HCT116 (cell line): Measurements from ENCODE around the gene INAVA. TPM values are rescaled to one million over a fixed set of nuclear protein-coding genes. Genes with fewer than 3 reads are reported as not detected.

Source experiments
- ATAC-seq: fragments of 200-7000 bp; cut with Tn5 transposase; 2 replicates; pipeline ENCODE4 v1.9.1; 2020; ENCODE audit warnings: mild to moderate bottlenecking, moderate library complexity
- BruUV-seq: library from RNA; stranded (reverse); fragments of 400-500 nt; replicated peaks from 2 replicates; lab custom pipeline; 2021; lab: Mats Ljungman, UMichigan
- CTCF ChIA-PET: fragments of 300-600 bp; sonication (Branson Sonifier 250); formaldehyde crosslinking; loops from one replicate; lab custom pipeline; 2021; ENCODE audit warnings: antibody characterized with exemption; lab: Charles Lee
- POLR2A ChIA-PET: fragments of 300-600, 350-600 bp; sonication (Branson Sonifier 250); formaldehyde crosslinking; loops from one replicate; lab custom pipeline; 2021; ENCODE audit warnings: antibody characterized with exemption; lab: Charles Lee
- RAD21 ChIA-PET, 2 experiments: fragments of 300-600 bp; sonication (Branson Sonifier 250); formaldehyde crosslinking; loops; one replicate each; lab custom pipeline; 2023; ENCODE audit warnings: low total read pairs in 2 of 2; ENCODE audit not compliant: uncharacterized antibody in 2 of 2, unreplicated experiment in 2 of 2, low non-redundant PET in 1 of 2; lab: Charles Lee
- DNase-seq: peaks from one replicate; pipeline ENCODE4 v3.0.0-alpha.2; 2010; ENCODE audit warnings: low read depth, low spot score
- H2AFZ ChIP-seq: fragments of 200-600 bp; shearing (Covaris generic), sonication (generic); 2 replicates; pipeline ENCODE4 v1.6.1; 2017; ENCODE audit warnings: low read depth, mixed run types, mixed read lengths, antibody characterized with exemption, low read length; ENCODE audit not compliant: poor library complexity, severe bottlenecking
- H3K27ac ChIP-seq: 2 replicates; pipeline ENCODE4 v1.5.1; 2012; ENCODE audit warnings: low read depth, low read length
- H3K27me3 ChIP-seq: fragments of 200-600 bp; sonication (generic); 2 replicates; pipeline ENCODE4 v1.6.1; 2016; ENCODE audit warnings: mixed run types, low read length, mixed read lengths; ENCODE audit not compliant: insufficient read depth
- H3K36me3 ChIP-seq, 2 experiments: fragments of 200-500 bp in 1 of 2; fragments of 200-600 bp in 1 of 2; sonication (Bioruptor generic) in 1 of 2; sonication (generic) in 1 of 2; 2 replicates each; pipeline versions ENCODE4 v1.5.1 to v1.6.1; 2014 to 2016; ENCODE audit warnings: low read length in 2 of 2, inconsistent platforms in 1 of 2, mixed read lengths in 1 of 2, mixed run types in 1 of 2; ENCODE audit not compliant: insufficient read depth in 2 of 2, control insufficient read depth in 1 of 2
- H3K4me1 ChIP-seq, 2 experiments: fragments of 200-600 bp in 1 of 2; sonication (generic) in 1 of 2; 2 replicates each; pipeline versions ENCODE4 v1.5.1 to v1.6.1; 2012 to 2017; ENCODE audit warnings: low read length in 2 of 2, inconsistent platforms in 1 of 2, mild to moderate bottlenecking in 1 of 2, mixed read lengths in 1 of 2, mixed run types in 1 of 2, moderate library complexity in 1 of 2; ENCODE audit not compliant: insufficient read depth in 2 of 2, control insufficient read depth in 1 of 2
- H3K4me2 ChIP-seq: fragments of 200-600 bp; sonication (generic); 2 replicates; pipeline ENCODE4 v1.6.1; 2017; ENCODE audit warnings: mixed run types, low read length, mixed read lengths
- H3K4me3 ChIP-seq, 2 experiments: fragments of 200-600 bp in 1 of 2; sonication (generic) in 1 of 2; replicated peaks in 1 of 2; 2 replicates each; pipeline ENCODE4 v1.5.1; 2011 to 2016; ENCODE audit warnings: low read length in 2 of 2, control low read depth in 1 of 2, low read depth in 1 of 2, mild to moderate bottlenecking in 1 of 2, mixed read lengths in 1 of 2, mixed run types in 1 of 2
- H3K79me2 ChIP-seq: fragments of 200-600 bp; sonication (generic); 2 replicates; pipeline ENCODE4 v1.6.1; 2017; ENCODE audit warnings: mild to moderate bottlenecking, mixed run types, low read length, moderate library complexity, mixed read lengths; ENCODE audit not compliant: insufficient read depth
- H3K9ac ChIP-seq: fragments of 200-600 bp; sonication (generic); 2 replicates; pipeline ENCODE4 v1.6.1; 2016; ENCODE audit warnings: low read length, mixed read lengths
- H3K9me2 ChIP-seq: fragments of 200-600 bp; sonication (generic), shearing (Covaris generic); 2 replicates; pipeline ENCODE4 v1.6.1; 2017; ENCODE audit warnings: mixed run types, mild to moderate bottlenecking, moderate library complexity; ENCODE audit not compliant: insufficient read depth
- H3K9me3 ChIP-seq, 2 experiments: fragments of 200-500 bp in 1 of 2; fragments of 200-600 bp in 1 of 2; sonication (Bioruptor generic) in 1 of 2; sonication (generic) in 1 of 2; 2 replicates each; pipeline ENCODE4 v1.6.1; 2014 to 2017; ENCODE audit warnings: low read length in 2 of 2, mixed read lengths in 2 of 2, inconsistent platforms in 1 of 2, low read depth in 1 of 2, mild to moderate bottlenecking in 1 of 2, mixed run types in 1 of 2, moderate library complexity in 1 of 2; ENCODE audit not compliant: control insufficient read depth in 1 of 2, insufficient read depth in 1 of 2
- H4K20me1 ChIP-seq: fragments of 200-600 bp; sonication (generic), shearing (Covaris generic); 2 replicates; pipeline ENCODE4 v1.6.1; 2017; ENCODE audit warnings: mixed run types, mild to moderate bottlenecking, moderate library complexity; ENCODE audit not compliant: insufficient read depth
- ATF3 ChIP-seq: IDR thresholded peaks from 2 replicates; pipeline ENCODE4 v1.6.1; 2012
- CBX3 ChIP-seq: IDR thresholded peaks from 2 replicates; pipeline ENCODE4 v1.6.1; 2012; ENCODE audit warnings: low read depth
- CEBPB ChIP-seq: IDR thresholded peaks from 2 replicates; pipeline ENCODE4 v1.6.1; 2012; ENCODE audit warnings: low read depth
- EGR1 ChIP-seq: IDR thresholded peaks from 2 replicates; pipeline ENCODE4 v1.6.1; 2012; ENCODE audit warnings: low read depth
- ELF1 ChIP-seq: IDR thresholded peaks from 2 replicates; pipeline ENCODE4 v1.6.1; 2012; ENCODE audit warnings: low read depth, borderline replicate concordance
- EZH2 ChIP-seq: fragments of 200-600 bp; sonication (generic); IDR thresholded peaks from 2 replicates; pipeline ENCODE4 v1.6.1; 2017; ENCODE audit warnings: antibody characterized with exemption, mixed run types
- EZH2phosphoT487 ChIP-seq: fragments of 200-600 bp; IDR thresholded peaks from 2 replicates; pipeline ENCODE4 v1.6.1; 2018; ENCODE audit warnings: antibody characterized with exemption, borderline replicate concordance
- JUND ChIP-seq: IDR thresholded peaks from 2 replicates; pipeline ENCODE4 v1.6.1; 2012
- POLR2AphosphoS5 ChIP-seq: IDR thresholded peaks from 2 replicates; pipeline ENCODE4 v1.6.1; 2011; ENCODE audit warnings: mild to moderate bottlenecking, low read depth, low read length, moderate library complexity
- RAD21 ChIP-seq: IDR thresholded peaks from 2 replicates; pipeline ENCODE4 v1.6.1; 2012; ENCODE audit warnings: low read depth, mild to moderate bottlenecking
- SIN3A ChIP-seq: IDR thresholded peaks from 2 replicates; pipeline ENCODE4 v1.6.1; 2012; ENCODE audit warnings: low read depth
- SP1 ChIP-seq: IDR thresholded peaks from 2 replicates; pipeline ENCODE4 v1.6.1; 2012; ENCODE audit warnings: low read depth
- SRF ChIP-seq: IDR thresholded peaks from 2 replicates; pipeline ENCODE4 v1.6.1; 2012; ENCODE audit warnings: low read depth
- TCF7L2 ChIP-seq: IDR thresholded peaks from 2 replicates; pipeline ENCODE4 v1.7.0; 2011; ENCODE audit warnings: borderline replicate concordance, inconsistent platforms; ENCODE audit not compliant: insufficient read depth, insufficient read length; ENCODE audit errors: extremely low read depth
- YY1 ChIP-seq: IDR thresholded peaks from 2 replicates; pipeline ENCODE4 v1.6.1; 2011; ENCODE audit warnings: low read length, low read depth, moderate library complexity, mild to moderate bottlenecking; ENCODE audit not compliant: insufficient replicate concordance; ENCODE audit errors: extremely low read depth
- ZFX ChIP-seq: fragments of 450-650 bp; IDR thresholded peaks from 2 replicates; pipeline ENCODE4 v1.6.1; 2017
- ZNF274 ChIP-seq: fragments of 200-500 bp; sonication (Bioruptor generic); IDR thresholded peaks from 2 replicates; pipeline ENCODE4 v1.6.1; 2014; ENCODE audit warnings: mild to moderate bottlenecking, low read depth, low read length, inconsistent platforms
- intact Hi-C: fragments of 100-400 bp; cut with micrococcal nuclease; formaldehyde crosslinking; loops from 2 replicates; pipeline ENCODE4 v1.10.0; 2022
- total RNA-seq: library from RNA; stranded (reverse); gene quantifications from one replicate; pipeline ENCODE4 v1.2.1, GENCODE V29; 2021; ENCODE audit not compliant: unreplicated experiment
- TF ChIP-seq, protein P1 (sequence below): IDR thresholded peaks from 2 replicates; pipeline ENCODE4 v1.6.1; 2012
- TF ChIP-seq, protein P2 (sequence below): IDR thresholded peaks from 2 replicates; pipeline ENCODE4 v1.6.1; 2012; ENCODE audit warnings: low read depth

INAVA gene
- total RNA-seq, 1 experiment from 2014 or later, result 18.8 TPM

DNA sequence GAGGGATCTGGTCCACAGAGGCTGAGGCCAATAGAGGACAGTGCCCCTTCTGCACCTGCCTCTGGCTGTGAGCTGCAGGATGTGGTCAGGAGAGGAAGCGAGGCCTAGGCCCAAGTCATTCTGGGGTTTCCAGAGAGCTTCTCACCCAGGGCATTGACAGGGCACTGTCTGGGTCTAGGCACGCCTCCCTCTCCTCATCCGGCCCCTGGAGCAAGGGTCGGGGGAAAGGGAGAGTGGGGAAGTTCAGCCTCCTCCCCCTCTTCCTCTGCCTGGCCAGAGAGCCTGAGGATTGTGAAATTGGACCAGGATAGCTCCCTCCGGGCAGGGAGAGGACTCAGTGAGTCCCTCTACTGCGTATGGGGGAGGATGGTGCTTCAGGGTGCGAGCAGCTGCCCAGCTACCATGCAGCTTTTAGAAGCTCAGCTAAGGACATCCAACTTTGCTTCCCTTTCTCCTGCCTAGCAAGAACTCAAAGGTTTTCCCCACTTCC, 6.3 kb upstream of the INAVA start:
- intact Hi-C loops, result no loop called here
- no peak for ATAC-seq
- no peaks in the 10 kb centered on the region for H3K79me2 ChIP-seq
- no peak overlapping the region for H3K9ac ChIP-seq
- no peak overlapping the region for H3K4me3 ChIP-seq
- H3K4me2 ChIP-seq, result no peak overlapping the region
- H3K9me3 ChIP-seq, result no peaks in the 10 kb centered on the region
- H3K36me3 ChIP-seq, result no peaks in the 10 kb centered on the region
- no peaks in the 10 kb centered on the region for H3K27me3 ChIP-seq
- CTCF ChIA-PET, result no interaction called here
- H3K27ac ChIP-seq, result no peak overlapping the region
- no peak for DNase-seq
- TF ChIP-seq ZNF274, result no peak
- no peak overlapping the region for H2AFZ ChIP-seq
- no peaks in the 10 kb centered on the region for H3K9me2 ChIP-seq
- peaks cover 17 to 33% of the 10 kb centered on the region in 2 experiments for H3K4me1 ChIP-seq
- RAD21 ChIA-PET, result no interaction called here
- BruUV-seq, result no TSS peak
- H4K20me1 ChIP-seq, result no peaks in the 10 kb centered on the region
- POLR2A ChIA-PET, result no interaction called here

GRCh38 chr1:200889571-200889970, 5.1 kb upstream of the INAVA start:
- Histone ChIP-seq H3K4me1 (peaks cover 27 to 45% of the 10 kb centered on the region in 2 experiments), H4K20me1 (no peaks in the 10 kb centered on the region), H2AFZ (no peak overlapping the region), H3K4me2 (no peak overlapping the region), H3K9ac (no peak overlapping the region), H3K4me3 (no peak overlapping the region), H3K36me3 (no peaks in the 10 kb centered on the region), H3K9me3 (no peaks in the 10 kb centered on the region), H3K9me2 (no peaks in the 10 kb centered on the region), H3K79me2 (no peaks in the 10 kb centered on the region), H3K27me3 (no peaks in the 10 kb centered on the region), H3K27ac (no peak overlapping the region)
- DNase-seq (no peak), ATAC-seq (no peak)
- POLR2A ChIA-PET, result interaction anchor here (1.2 kb wide), 1 partner anchor 12 kb away, joined by 3 read pairs; no protein-coding TSS in a partner anchor
- CTCF ChIA-PET, result no interaction called here
- no TSS peak for BruUV-seq
- intact Hi-C loops, result no loop called here
- RAD21 ChIA-PET, result no interaction called here
- TF ChIP-seq ATF3 (no peak), JUND (no peak), EZH2phosphoT487 (no peak), RAD21 (no peak), CBX3 (no peak), SIN3A (no peak), CEBPB (no peak), TCF7L2 (no peak), ZNF274 (no peak), ELF1 (no peak), ZFX (no peak), EZH2 (no peak), SP1 (no peak), POLR2AphosphoS5 (no peak), SRF (no peak), YY1 (no peak), EGR1 (no peak)
- TF ChIP-seq, protein P1, sequence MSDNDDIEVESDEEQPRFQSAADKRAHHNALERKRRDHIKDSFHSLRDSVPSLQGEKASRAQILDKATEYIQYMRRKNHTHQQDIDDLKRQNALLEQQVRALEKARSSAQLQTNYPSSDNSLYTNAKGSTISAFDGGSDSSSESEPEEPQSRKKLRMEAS, result no peak
- TF ChIP-seq, protein P2, sequence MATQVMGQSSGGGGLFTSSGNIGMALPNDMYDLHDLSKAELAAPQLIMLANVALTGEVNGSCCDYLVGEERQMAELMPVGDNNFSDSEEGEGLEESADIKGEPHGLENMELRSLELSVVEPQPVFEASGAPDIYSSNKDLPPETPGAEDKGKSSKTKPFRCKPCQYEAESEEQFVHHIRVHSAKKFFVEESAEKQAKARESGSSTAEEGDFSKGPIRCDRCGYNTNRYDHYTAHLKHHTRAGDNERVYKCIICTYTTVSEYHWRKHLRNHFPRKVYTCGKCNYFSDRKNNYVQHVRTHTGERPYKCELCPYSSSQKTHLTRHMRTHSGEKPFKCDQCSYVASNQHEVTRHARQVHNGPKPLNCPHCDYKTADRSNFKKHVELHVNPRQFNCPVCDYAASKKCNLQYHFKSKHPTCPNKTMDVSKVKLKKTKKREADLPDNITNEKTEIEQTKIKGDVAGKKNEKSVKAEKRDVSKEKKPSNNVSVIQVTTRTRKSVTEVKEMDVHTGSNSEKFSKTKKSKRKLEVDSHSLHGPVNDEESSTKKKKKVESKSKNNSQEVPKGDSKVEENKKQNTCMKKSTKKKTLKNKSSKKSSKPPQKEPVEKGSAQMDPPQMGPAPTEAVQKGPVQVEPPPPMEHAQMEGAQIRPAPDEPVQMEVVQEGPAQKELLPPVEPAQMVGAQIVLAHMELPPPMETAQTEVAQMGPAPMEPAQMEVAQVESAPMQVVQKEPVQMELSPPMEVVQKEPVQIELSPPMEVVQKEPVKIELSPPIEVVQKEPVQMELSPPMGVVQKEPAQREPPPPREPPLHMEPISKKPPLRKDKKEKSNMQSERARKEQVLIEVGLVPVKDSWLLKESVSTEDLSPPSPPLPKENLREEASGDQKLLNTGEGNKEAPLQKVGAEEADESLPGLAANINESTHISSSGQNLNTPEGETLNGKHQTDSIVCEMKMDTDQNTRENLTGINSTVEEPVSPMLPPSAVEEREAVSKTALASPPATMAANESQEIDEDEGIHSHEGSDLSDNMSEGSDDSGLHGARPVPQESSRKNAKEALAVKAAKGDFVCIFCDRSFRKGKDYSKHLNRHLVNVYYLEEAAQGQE, result no peak
